ENCODE measurements around the gene EBPL.
"Not testable (repeated sequence)": the region's sequence is repeated elsewhere in the genome, so short reads cannot be mapped to it uniquely, and the experiment has no call there.

Gene EBPL

GRCh38 chr13:49620170-49620621, 71.1 kb downstream of the EBPL start:
- Histone ChIP-seq H3K27ac (ENCODE audit: insufficient read depth in 1 of 2, low read depth in 1 of 2, low read length in 2 of 2, poor library complexity in 1 of 2, severe bottlenecking in 2 of 2) (no peak overlapping the region), H3K9me3 (ENCODE audit: control extremely low read depth in 1 of 5, control insufficient read depth in 4 of 5, insufficient read depth in 2 of 5, low read depth in 1 of 5, low read length in 4 of 5) (no peaks in the 10 kb centered on the region), H3K4me1 (ENCODE audit: control extremely low read depth in 1 of 4, control insufficient read depth in 4 of 4, insufficient read depth in 4 of 4, low read length in 3 of 4) (peaks cover 2 to 30% (median 18%) of the 10 kb centered on the region in 4 experiments), H3K36me3 (ENCODE audit: control insufficient read depth in 4 of 4, insufficient read depth in 4 of 4, low read length in 3 of 4) (no peaks in the 10 kb centered on the region), H3K27me3 (replicated peaks in 2 of 5; ENCODE audit: control insufficient read depth in 4 of 5, insufficient read depth in 5 of 5, low read length in 4 of 5) (no peaks in the 10 kb centered on the region), H3K4me3 (ENCODE audit: control insufficient read depth in 1 of 7, extremely low read depth in 1 of 7, insufficient read depth in 4 of 7, low read depth in 2 of 7, low read length in 6 of 7) (peak overlapping the region in 2 of 7 experiments; percentile 9 to 37)
- ChIA-PET POLR2A (no interaction called here), CTCF (interaction anchor here (0.8 to 1.7 kb wide), 3 partner anchors 11 to 19 kb away, joined by 3 read pairs; no protein-coding TSS in a partner anchor)
- peak in 1 of 3 donors; percentile 71 for DNase-seq
- WGBS (ENCODE audit: insufficient coverage): 55% methylated on average over 16 of the region's 22 CpGs

DNA sequence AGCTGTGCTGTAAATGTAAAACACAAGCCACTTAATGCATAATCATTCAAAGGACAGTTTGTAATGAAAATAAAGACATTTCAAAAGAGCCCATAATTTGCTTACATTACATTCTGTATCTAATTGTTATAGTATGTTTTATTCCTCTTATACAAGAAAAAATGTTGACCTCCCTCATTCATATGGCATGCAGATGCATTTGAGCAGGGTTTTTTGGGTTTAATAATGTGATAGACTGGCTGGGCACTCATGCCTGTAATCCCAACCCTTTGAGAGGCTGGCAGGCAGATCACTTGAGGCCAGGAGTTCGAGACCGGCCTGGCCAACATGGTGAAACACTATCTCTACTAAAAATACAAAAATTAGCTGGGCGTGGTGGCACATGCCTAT, 74.6 kb downstream of the EBPL start:
- CTCF ChIA-PET: no interaction called here

DNA sequence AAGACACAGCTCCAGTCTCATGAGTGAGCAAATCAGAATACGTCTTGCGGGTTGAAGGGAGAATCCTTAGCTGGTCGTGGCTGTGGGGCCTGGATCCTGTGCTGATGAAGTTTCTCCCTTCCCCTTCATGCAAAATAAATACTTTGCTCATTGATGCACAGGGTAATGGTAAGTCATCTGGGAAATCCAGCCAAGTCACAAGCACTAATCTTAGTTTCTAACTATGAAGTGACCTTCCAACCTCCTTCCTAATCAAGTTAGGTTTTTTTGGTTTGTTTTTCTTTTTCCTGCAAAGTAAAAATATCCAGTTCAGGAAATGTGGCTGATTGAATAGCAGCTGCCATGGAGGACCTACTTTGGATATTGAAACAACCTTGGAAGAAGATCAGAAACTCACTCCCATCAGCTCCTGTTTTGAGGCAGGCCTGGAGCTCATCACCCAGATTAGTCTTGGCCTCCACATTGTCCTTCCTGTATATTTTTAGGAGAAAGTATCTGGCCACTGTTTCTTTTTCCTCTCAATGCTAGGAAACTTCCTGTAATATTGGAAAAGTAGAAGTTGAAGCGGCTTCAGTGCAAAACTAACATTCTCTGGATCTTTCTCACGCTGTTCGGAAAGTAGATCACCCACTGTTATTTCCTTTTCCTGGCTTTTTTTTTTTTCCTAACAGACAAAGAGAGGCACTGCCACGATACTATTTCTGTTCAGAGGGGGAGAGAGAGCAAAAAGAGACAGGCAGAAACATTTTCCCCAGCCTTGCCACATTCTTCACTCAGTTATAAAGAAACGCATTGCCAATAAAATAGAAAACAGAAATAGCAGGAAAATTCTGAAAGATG, 75.2 kb downstream of the EBPL start:
- WGBS (ENCODE audit: insufficient coverage): 56% methylated on average over 6 of the region's 8 CpGs
- peaks cover 0 to 10% (median 0%) of the 10 kb centered on the region in 5 experiments for H3K9me3 ChIP-seq (ENCODE audit: control extremely low read depth in 1 of 5, control insufficient read depth in 4 of 5, insufficient read depth in 2 of 5, low read depth in 1 of 5, low read length in 4 of 5)
- no peaks in the 10 kb centered on the region for H3K36me3 ChIP-seq (ENCODE audit: control insufficient read depth in 4 of 4, insufficient read depth in 4 of 4, low read length in 3 of 4)
- no peak overlapping the region for H3K27ac ChIP-seq (ENCODE audit: insufficient read depth in 1 of 2, low read depth in 1 of 2, low read length in 2 of 2, poor library complexity in 1 of 2, severe bottlenecking in 2 of 2)
- peaks cover 2 to 28% (median 18%) of the 10 kb centered on the region in 4 experiments for H3K4me1 ChIP-seq (ENCODE audit: control extremely low read depth in 1 of 4, control insufficient read depth in 4 of 4, insufficient read depth in 4 of 4, low read length in 3 of 4)
- H3K4me3 ChIP-seq (ENCODE audit: control insufficient read depth in 1 of 7, extremely low read depth in 1 of 7, insufficient read depth in 4 of 7, low read depth in 2 of 7, low read length in 6 of 7): peak overlapping the region in 1 of 7 experiments; percentile 48
- POLR2A ChIA-PET: no interaction called here
- H3K27me3 ChIP-seq (replicated peaks in 2 of 5; ENCODE audit: control insufficient read depth in 4 of 5, insufficient read depth in 5 of 5, low read length in 4 of 5): no peaks in the 10 kb centered on the region
- CTCF ChIA-PET: interaction anchor here (0.9 to 1.5 kb wide), 2 partner anchors 8 to 109 kb away, joined by 3 read pairs; no protein-coding TSS in a partner anchor
- DNase-seq: no peak

More for the DNA sequence above, 74.6 kb downstream of the EBPL start:
- H3K4me1 ChIP-seq (ENCODE audit: control extremely low read depth in 1 of 4, control insufficient read depth in 4 of 4, insufficient read depth in 4 of 4, low read length in 3 of 4): peaks cover 2 to 26% (median 18%) of the 10 kb centered on the region in 4 experiments
- no peak overlapping the region for H3K27ac ChIP-seq (ENCODE audit: insufficient read depth in 1 of 2, low read depth in 1 of 2, low read length in 2 of 2, poor library complexity in 1 of 2, severe bottlenecking in 2 of 2)
- H3K27me3 ChIP-seq (replicated peaks in 2 of 5; ENCODE audit: control insufficient read depth in 4 of 5, insufficient read depth in 5 of 5, low read length in 4 of 5): no peaks in the 10 kb centered on the region
- peaks cover 0 to 6% (median 0%) of the 10 kb centered on the region in 5 experiments for H3K9me3 ChIP-seq (ENCODE audit: control extremely low read depth in 1 of 5, control insufficient read depth in 4 of 5, insufficient read depth in 2 of 5, low read depth in 1 of 5, low read length in 4 of 5)
- H3K4me3 ChIP-seq (ENCODE audit: control insufficient read depth in 1 of 7, extremely low read depth in 1 of 7, insufficient read depth in 4 of 7, low read depth in 2 of 7, low read length in 6 of 7): peak overlapping the region in 1 of 7 experiments; percentile 48
- WGBS (ENCODE audit: insufficient coverage): no CpG with 5 or more reads among the region's 3 CpGs
- POLR2A ChIA-PET: interaction anchor here (0.7 kb wide), 1 partner anchor 175 kb away, joined by 5 read pairs; no protein-coding TSS in a partner anchor
- no peaks in the 10 kb centered on the region for H3K36me3 ChIP-seq (ENCODE audit: control insufficient read depth in 4 of 4, insufficient read depth in 4 of 4, low read length in 3 of 4)
- DNase-seq: no peak

DNA sequence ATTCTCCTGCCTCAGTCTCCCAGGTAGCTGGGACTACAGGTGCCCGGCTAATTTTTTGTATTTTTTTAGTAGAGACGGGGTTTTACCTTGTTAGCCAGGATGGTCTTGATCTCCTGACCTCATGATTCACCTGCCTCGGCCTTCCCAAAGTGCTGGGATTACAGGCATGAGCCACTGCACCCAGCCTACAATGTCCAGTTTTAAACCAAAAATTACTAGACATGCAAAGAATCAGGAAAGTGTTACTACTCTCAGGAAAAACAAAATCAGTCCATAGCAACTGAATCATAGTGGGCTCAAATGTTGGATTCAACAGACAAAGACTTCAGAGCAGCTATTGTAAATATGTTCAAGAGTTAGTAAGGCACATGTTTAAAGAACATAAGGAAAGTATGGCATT, 79.2 kb downstream of the EBPL start:
- CTCF ChIA-PET: interaction anchor here (0.9 to 2.1 kb wide), 3 partner anchors 10 to 311 kb away, joined by 3 to 7 read pairs (median 3); no protein-coding TSS in a partner anchor
- H3K27ac ChIP-seq (ENCODE audit: insufficient read depth in 1 of 2, low read depth in 1 of 2, low read length in 2 of 2, poor library complexity in 1 of 2, severe bottlenecking in 2 of 2); H3K9me3 ChIP-seq (ENCODE audit: control extremely low read depth in 1 of 5, control insufficient read depth in 4 of 5, insufficient read depth in 2 of 5, low read depth in 1 of 5, low read length in 4 of 5); H3K4me3 ChIP-seq (ENCODE audit: control insufficient read depth in 1 of 7, extremely low read depth in 1 of 7, insufficient read depth in 4 of 7, low read depth in 2 of 7, low read length in 6 of 7); POLR2A ChIA-PET; H3K36me3 ChIP-seq (ENCODE audit: control insufficient read depth in 4 of 4, insufficient read depth in 4 of 4, low read length in 3 of 4); DNase-seq; H3K27me3 ChIP-seq (replicated peaks in 2 of 5; ENCODE audit: control insufficient read depth in 4 of 5, insufficient read depth in 5 of 5, low read length in 4 of 5): not testable (repeated sequence)
- 100% methylated on average over 3 of the region's 3 CpGs for WGBS (ENCODE audit: insufficient coverage)
- H3K4me1 ChIP-seq (ENCODE audit: control extremely low read depth in 1 of 4, control insufficient read depth in 4 of 4, insufficient read depth in 4 of 4, low read length in 3 of 4): peaks cover 8 to 37% (median 24%) of the 10 kb centered on the region in 4 experiments

Measured in common myeloid progenitor, CD34-positive (primary cell).